Measurements from ENCODE around the gene AFMID.
"Not testable (repeated sequence)": the region's sequence is repeated elsewhere in the genome, so short reads cannot be mapped to it uniquely, and the experiment has no call there.

Gene AFMID, protein sequence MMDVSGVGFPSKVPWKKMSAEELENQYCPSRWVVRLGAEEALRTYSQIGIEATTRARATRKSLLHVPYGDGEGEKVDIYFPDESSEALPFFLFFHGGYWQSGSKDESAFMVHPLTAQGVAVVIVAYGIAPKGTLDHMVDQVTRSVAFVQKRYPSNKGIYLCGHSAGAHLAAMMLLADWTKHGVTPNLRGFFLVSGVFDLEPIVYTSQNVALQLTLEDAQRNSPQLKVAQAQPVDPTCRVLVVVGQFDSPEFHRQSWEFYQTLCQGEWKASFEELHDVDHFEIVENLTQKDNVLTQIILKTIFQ

DNA sequence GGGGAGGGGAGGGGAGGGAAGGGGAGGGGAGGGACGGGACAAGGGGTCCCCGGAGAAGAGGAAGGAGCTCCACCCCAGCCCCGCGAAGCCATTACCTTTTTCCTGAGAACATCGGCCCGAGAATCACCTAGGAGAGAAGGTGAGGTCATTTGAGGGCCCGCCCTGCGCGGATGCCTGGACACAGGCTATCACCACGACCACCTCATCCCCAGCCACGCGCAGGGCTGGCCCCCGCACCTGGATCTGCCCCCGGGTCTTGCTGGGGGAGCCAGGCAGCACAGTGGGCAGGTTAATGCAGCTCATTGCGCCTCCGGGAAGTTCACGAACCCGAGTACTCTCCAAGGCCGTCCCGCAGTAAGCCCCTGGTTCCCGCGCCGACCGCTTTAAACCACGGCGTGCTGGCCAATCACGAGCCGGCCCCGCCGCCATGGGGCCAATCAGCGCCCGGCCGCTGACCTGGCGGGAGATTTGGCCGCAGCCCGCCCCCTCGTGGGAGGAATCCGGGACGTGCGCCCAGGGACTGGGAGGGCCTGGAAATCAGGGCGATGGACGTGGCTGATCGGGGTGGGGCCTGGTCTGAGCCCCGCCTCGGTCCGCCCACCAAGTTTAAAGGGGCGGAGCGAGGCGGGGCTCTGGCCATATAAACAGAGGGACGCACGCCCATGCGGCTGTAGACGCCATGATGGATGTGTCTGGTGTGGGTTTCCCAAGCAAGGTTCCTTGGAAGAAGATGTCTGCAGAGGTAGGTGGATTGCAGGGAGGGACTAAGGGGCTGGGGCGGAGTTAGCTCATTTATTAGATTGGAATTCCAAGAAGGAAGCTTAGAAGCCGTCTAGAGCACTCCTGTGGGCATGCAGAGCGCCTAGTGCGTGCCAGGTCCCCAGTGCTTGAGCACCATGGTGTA is at the start of gene AFMID, which contains the start of gene TK1:
Gene AFMID, plus strand, starts transcription at position 671 of the 904 bp plus-strand sequence. Its CDS starts 9 bp downstream, at position 680.
Gene TK1, minus strand, starts transcription at position 361 of the 904 bp plus-strand sequence. Its CDS starts 58 bp downstream, at position 303.
- peak; percentile 48 to 67 (median 58) for DNase-seq (ENCODE audit: low read depth in 3 of 3)

GRCh38 chr17:78137392-78138203 is 49.6 kb upstream of the AFMID start:
- no peak for DNase-seq (ENCODE audit: low read depth in 3 of 3)

DNA sequence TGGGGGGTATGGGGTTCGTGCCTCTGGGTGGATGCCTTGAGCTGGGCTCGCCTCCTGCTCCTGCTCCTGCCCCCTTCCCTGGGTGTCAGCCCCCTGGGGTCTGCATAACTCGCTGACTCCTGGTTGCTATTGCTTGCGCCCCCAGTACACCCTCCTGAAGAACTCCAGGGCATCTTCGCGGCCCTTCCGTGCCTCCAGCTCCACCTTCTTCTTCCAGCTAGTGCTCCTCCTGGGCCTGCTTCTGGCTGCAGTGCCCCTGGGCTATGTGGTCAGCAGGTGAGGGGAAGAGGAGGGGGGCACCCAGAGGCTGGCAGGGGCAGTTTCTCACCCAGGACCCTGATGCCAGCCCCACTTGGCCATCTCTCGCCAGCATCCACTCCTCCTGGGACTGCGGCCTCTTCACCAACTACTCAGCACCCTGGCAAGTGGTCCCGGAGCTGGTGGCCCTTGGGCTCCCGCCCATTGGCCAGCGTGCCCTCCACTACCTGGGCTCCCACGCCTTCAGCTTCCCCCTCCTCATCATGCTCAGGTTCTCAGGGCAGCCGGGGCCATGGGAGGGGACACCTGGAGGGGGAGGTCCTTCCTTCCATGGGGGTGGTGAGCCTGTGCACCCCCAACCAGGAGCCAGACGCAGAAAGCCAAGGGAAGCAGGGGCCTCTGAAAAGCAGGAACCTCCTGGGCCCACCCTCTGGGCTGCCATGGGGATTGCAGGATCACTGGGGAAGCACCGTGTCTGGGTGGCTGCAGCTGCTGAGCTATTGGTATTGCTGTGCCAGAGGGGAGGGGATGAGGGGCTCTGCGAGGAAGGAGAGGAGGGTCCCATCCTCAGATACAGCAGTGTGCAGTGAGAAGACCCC is 48.7 kb upstream of the AFMID start:
- no peak for DNase-seq (ENCODE audit: low read depth in 3 of 3)

DNA sequence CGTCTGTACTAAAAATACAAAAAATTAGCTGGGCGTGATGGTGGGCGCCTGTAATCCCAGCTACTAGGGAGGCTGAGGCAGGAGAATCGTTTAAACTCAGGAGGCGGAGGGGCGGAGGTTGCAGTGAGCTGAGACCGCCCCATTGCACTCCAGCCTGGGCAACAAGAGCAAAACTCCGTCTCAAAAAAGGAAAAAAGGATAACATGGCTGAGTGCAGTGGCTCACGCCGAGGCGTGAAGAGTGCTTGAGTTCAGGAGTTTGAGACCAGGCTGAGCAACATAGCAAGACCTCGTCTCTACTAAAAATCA is 47.3 kb upstream of the AFMID start:
- DNase-seq (ENCODE audit: low read depth in 3 of 3), result not testable (repeated sequence)

DNA sequence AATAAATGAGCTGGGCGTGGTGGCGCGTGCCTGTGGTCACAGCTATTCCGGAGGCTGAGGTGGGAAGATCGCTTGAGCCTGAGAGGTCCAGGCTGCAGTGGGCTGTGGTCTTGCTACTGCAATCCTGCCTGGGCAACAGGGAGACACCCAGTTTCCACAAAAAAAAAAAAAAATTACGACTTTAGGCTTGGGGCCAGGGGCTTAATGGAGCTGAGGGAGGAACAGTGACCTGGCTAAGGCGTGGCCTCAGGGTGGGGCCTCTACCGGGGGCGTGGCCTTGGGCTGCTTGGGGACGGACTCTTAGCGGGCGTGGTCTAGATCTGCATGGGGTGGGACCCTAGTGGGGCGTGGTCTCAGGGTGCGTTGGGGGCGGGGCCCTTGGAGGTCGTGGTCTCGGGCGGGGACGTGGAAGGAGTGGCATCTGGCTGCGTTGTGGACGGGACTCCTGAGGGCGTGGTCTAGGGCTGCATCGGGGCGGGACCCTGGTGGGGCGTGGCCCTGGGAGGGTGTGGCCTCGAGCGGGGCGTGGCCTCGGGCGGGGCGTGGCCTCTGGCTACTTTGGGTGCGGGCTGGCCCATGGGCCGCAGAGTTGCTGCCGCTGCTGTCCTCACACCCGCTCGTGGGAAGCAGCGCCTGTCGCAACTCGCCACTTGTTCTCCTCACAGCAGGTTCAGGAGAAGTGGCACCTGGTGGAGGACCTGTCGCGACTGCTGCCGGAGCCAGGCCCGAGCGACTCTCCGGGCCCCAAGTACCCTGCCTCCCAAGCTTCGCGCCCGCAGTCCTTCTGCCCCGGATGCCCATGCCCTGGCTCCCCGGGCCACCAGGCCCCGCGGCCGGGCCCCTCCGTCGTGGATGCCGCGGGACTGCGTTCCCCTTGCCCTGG is 46.8 kb upstream of the AFMID start:
- peak; percentile 80 to 84 (median 84) for DNase-seq (ENCODE audit: low read depth in 3 of 3)

DNA sequence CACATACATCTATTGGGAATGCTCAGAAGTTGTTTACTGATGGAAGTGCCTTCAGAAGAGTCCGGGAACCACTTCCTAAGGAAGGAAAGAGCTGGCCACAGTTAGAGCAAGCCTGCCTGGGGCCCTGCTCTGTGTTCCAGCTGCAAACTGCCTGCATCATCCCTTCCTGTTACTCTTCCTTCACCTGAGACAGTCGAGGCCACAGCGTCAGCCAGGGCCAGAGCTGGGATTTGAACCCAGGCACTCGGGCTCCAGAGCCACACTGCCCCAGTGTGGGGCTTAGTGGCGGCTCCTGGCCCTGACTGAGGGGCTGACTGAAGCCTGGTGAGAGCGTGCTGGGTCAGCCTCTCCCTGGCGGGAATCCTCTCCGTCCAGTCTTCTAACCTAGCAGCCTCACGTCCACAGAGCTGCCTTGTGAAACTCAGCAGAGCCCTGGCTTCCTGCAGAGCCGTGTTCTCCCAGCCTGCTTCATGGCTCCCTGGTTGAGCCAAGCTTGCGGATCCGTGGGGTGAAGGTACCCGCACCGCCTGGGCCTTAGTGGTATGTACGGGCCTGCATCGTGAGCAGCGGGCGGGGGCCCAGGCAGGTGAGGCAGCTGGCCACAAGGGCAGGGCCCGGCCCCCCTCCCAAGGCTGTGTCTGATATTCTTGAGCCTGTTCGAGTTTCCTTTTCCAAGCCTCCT is 45.6 kb upstream of the AFMID start:
- no peak for DNase-seq (ENCODE audit: low read depth in 3 of 3)

DNA sequence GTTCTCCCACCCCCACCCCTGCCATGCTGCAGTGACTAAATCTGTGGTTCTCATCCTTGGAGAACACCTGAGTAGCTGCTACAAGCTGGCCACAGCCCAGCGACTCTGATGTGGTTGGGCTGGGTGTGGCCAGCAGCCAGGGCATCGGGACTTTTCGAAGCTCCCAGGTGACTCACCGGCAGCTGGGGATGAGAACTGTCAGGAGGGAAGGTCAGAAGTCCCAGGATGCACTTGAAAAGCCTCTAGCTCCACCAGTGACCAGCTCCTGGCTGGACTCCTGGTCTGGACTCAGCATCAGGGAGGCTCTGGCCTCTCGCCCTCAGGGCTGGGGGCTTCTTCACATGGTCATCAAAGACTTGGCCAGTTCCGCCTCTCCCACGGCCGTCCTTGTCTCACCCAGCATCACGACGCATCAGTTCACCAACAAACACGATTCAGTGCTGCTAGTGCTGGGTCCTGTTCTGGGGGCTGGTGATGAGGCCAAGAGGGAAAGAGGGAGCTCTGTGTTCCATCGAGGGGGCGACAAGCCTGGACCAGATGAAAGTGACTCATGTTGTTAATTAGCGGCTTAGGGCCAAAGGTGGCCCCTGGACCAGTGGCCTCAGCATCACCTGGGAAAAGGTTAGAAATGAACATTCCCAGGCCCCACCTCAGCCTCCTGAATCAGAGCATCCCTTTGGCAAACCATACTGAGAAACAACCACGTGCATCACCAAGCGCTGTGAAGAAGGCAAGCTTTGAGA is 44.9 kb upstream of the AFMID start:
- no peak for DNase-seq (ENCODE audit: low read depth in 3 of 3)

GRCh38 chr17:78143214-78144146 is 43.7 kb upstream of the AFMID start:
- no peak for DNase-seq (ENCODE audit: low read depth in 3 of 3)

DNA sequence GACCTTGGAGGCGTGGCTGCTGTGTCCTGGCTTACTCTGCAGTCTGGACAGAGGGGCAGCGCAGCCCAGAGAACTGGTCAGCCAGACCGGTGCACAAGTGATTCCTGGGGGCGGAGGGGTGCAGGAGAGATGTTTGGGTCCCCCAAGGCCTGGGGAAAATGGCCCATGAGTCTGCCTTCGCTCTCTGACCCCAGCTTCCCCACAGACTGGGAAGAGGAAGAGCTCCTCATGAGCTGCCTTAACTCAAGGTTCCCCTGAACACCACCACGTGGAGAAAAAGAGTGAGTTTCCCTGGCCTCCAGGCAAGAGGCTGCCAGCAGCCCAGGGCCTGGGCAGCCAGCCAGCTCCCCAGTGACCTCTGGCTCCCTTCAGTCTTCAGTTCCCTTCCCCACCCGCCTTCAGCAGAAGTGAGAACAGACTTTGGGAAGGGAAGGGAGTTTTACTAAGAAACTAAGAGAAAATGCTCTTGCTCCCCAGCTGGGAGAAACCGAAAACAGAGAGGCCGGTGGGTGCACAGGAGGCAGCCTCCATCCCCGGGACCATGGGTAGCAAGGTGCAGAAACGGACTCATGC is 42.9 kb upstream of the AFMID start:
- no peak for DNase-seq (ENCODE audit: low read depth in 3 of 3)

DNA sequence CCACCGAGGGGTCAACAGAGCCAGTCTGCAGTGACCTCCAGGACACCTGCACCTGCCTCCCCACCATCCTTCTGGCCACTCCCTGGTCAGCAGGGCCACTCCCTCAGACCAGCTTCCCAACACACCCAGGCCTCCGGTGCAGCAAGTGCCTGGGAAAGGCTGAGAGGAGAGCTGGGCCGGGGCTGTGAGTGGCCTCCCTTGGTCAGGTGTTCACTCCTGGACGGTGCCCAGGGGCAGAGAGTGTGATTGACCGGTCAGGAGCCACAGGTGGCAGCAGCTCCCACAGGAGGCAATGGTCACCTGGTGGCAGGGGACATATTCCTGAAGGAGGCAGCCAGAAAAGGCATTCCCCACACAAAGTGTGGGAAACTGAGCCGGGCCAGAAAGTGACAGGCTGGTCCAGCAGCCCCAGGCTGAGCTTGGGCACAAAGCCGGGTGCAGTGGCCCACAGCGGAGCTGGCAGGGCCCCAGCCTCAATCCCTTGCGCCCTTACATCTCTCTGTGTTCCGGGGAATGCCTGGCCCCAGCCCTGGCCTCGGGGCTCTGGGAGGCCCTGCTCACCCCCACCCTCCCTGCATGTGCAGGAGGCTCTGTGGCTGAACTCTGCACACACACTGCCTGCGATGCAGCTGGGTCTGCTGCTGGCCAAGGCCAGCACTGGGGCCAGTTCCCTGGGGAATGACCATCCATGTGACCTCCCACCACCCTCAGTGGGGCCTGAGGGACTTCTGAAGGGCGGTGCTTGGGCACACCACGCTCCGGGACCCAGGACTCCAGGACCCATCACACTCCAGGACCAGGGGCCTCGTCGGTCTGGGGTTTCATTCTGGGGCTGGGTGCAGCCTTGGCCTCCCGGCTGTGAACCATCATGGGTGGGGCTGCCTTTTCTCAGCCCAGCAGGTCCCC is 42.2 kb upstream of the AFMID start:
- DNase-seq (ENCODE audit: low read depth in 3 of 3), result no peak

- no peak for DNase-seq (ENCODE audit: low read depth in 3 of 3)
Observed at GRCh38 chr17:78146471-78146869, 40.7 kb upstream of the AFMID start.

- DNase-seq (ENCODE audit: low read depth in 3 of 3), result no peak
Observed at GRCh38 chr17:78146881-78147280, 40.3 kb upstream of the AFMID start.

DNA sequence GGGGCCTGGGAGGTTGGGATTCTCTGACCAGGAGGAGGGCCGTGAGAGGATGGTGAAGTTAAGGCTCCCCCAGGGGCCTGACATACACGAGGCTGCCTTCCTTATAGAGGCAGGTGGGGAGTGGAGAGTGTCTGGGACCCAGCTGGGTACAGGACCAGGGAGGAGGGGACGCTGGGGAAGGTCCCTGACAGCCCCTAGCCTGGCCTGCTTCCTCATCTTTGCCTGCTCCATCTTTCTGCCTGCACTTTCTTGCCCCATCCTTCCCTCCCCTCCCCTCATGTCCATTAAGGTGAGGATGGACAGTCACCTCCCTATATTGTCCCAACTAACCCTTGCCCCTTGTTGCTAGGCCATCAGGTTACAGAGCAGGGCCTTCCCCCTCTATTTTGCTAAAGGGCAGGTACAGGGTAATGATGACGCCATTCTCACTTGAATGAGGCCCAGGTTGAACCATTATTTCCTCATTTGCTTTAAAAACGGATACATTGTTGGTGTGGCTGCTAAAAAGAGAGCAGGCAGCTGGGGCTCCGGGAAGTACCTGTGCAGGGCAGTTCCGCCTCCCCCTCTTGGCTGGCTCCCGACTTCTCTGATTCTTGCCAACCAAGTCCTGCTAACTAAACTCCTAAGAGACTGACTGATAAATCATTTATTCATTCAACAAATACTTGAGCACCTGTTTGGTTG is 39.7 kb upstream of the AFMID start:
- no peak for DNase-seq (ENCODE audit: low read depth in 3 of 3)

DNA sequence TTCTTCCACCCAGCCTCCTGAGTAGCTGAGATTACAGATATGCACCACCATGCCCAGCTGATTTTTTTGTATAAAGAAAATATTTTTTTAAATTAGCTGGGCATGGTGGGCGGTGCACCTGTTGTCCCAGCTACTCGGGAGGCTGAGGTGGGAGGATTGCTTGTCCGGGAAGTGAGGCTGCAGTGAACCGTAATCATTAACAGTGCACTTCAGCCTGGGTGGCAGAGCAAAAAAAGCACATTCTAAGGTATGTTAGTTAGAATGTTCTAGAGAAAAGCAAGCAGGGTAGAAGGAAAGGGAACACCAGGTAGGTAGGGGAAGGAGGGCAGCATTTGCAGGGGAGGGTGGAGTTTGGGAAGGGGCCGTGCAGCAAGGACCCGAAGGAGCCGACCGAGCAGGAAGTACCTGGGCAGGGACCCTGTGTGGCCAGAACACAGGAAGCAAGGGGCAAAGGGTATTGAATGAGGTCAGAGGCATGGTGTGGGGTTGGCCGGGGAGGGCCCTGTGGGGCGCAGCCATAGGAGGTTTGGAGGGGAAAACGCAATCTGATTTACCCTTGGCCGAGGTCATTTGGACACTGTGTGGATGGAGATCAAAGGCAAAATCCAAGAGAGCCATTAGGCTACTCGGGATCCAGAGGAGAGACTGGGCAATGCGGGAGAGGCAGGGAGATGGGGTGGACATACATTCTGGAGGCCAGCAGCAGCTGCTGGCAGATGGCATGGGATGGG is 38.7 kb upstream of the AFMID start:
- no peak for DNase-seq (ENCODE audit: low read depth in 3 of 3)

- no peak for DNase-seq (ENCODE audit: low read depth in 3 of 3)
Observed at GRCh38 chr17:78151514-78152008, 35.6 kb upstream of the AFMID start.
